ENCODE results near the gene SORT1.
"Not testable (repeated sequence)": the region's sequence is repeated elsewhere in the genome, so short reads cannot be mapped to it uniquely, and the experiment has no call there.

The SORT1 gene

GRCh38 chr1:109350182-109350581, 47.5 kb downstream of the SORT1 start:
- no peak for DNase-seq (ENCODE audit: low read depth in 2 of 2, low spot score in 1 of 2)

GRCh38 chr1:109347511-109347910, 50.2 kb downstream of the SORT1 start:
- DNase-seq (ENCODE audit: low read depth in 2 of 2, low spot score in 1 of 2), result no peak

GRCh38 chr1:109341944-109342930, 55.5 kb downstream of the SORT1 start:
- DNase-seq (ENCODE audit: low read depth in 2 of 2, low spot score in 1 of 2), result no peak

- no peak for DNase-seq (ENCODE audit: low read depth in 2 of 2, low spot score in 1 of 2)
Observed at GRCh38 chr1:109338608-109339007, 59.1 kb downstream of the SORT1 start.

GRCh38 chr1:109338091-109338490, 59.6 kb downstream of the SORT1 start:
- DNase-seq (ENCODE audit: low read depth in 2 of 2, low spot score in 1 of 2), result no peak

GRCh38 chr1:109335091-109335490, 62.6 kb downstream of the SORT1 start:
- DNase-seq (ENCODE audit: low read depth in 2 of 2, low spot score in 1 of 2), result no peak

- DNase-seq (ENCODE audit: low read depth in 2 of 2, low spot score in 1 of 2), result no peak
Observed at GRCh38 chr1:109331113-109331512, 66.6 kb downstream of the SORT1 start.

GRCh38 chr1:109327285-109327684, 70.4 kb downstream of the SORT1 start:
- DNase-seq (ENCODE audit: low read depth in 2 of 2, low spot score in 1 of 2), result no peak

GRCh38 chr1:109322974-109323373, 74.7 kb downstream of the SORT1 start:
- no peak for DNase-seq (ENCODE audit: low read depth in 2 of 2, low spot score in 1 of 2)

- DNase-seq (ENCODE audit: low read depth in 2 of 2, low spot score in 1 of 2), result no peak
Observed at GRCh38 chr1:109319114-109319513, 78.6 kb downstream of the SORT1 start.

GRCh38 chr1:109316506-109316905, 81.2 kb downstream of the SORT1 start:
- DNase-seq (ENCODE audit: low read depth in 2 of 2, low spot score in 1 of 2), result no peak

GRCh38 chr1:109315288-109315687, 82.4 kb downstream of the SORT1 start:
- DNase-seq (ENCODE audit: low read depth in 2 of 2, low spot score in 1 of 2), result no peak

GRCh38 chr1:109314795-109315194, 82.9 kb downstream of the SORT1 start:
- no peak for DNase-seq (ENCODE audit: low read depth in 2 of 2, low spot score in 1 of 2)

- no peak for DNase-seq (ENCODE audit: low read depth in 2 of 2, low spot score in 1 of 2)
Observed at GRCh38 chr1:109312978-109313775, 84.5 kb downstream of the SORT1 start.

GRCh38 chr1:109312246-109312645, 85.5 kb downstream of the SORT1 start:
- no peak for DNase-seq (ENCODE audit: low read depth in 2 of 2, low spot score in 1 of 2)

- no peak for DNase-seq (ENCODE audit: low read depth in 2 of 2, low spot score in 1 of 2)
Observed at GRCh38 chr1:109309347-109309746, 88.4 kb downstream of the SORT1 start.

- DNase-seq (ENCODE audit: low read depth in 2 of 2, low spot score in 1 of 2), result no peak
Observed at GRCh38 chr1:109307274-109308021, 90.3 kb downstream of the SORT1 start.

GRCh38 chr1:109306832-109307273, 90.9 kb downstream of the SORT1 start, which contains the start of gene MYBPHL:
Gene MYBPHL (minus strand): TSS chr1:109307011. CDS start chr1:109306991, 20 bp downstream.
- no peak for DNase-seq (ENCODE audit: low read depth in 2 of 2, low spot score in 1 of 2)

- DNase-seq (ENCODE audit: low read depth in 2 of 2, low spot score in 1 of 2), result not testable (repeated sequence)
Observed at GRCh38 chr1:109305991-109306390, 91.7 kb downstream of the SORT1 start.

GRCh38 chr1:109304226-109304920, 93.3 kb downstream of the SORT1 start:
- DNase-seq (ENCODE audit: low read depth in 2 of 2, low spot score in 1 of 2), result no peak
